Cardiac muscle cell (in vitro differentiated cells and primary cell): ENCODE results near the gene DIP2B. TPM values are rescaled to one million over a fixed set of nuclear protein-coding genes. Genes with fewer than 3 reads are reported as not detected.

Experiments used
- DNase-seq, 2 donors: peaks; one replicate each; pipeline versions ENCODE4 v3.0.0 to v3.0.0-alpha.2; 2010 to 2017; ENCODE audit warnings: low read depth in 1 of 2, low spot score in 1 of 2
- H3K27ac ChIP-seq: fragments of 200-600 bp; sonication (generic); 2 replicates; pipeline ENCODE4 v1.5.1; 2016
- H3K27me3 ChIP-seq: fragments of 200-600 bp; sonication (generic); 2 replicates; pipeline ENCODE4 v1.6.0; 2016; ENCODE audit warnings: control low read depth
- H3K36me3 ChIP-seq: fragments of 200-600 bp; sonication (generic); 2 replicates; pipeline ENCODE4 v1.5.1; 2016; ENCODE audit warnings: control low read depth
- H3K4me1 ChIP-seq: fragments of 200-600 bp; sonication (generic); 2 replicates; pipeline ENCODE4 v1.8.1; 2017; ENCODE audit warnings: low read depth, mild to moderate bottlenecking, mixed run types
- H3K4me3 ChIP-seq: fragments of 200-600 bp; sonication (generic); 2 replicates; pipeline ENCODE4 v1.5.1; 2016; ENCODE audit warnings: mild to moderate bottlenecking
- H3K9me3 ChIP-seq: fragments of 200-600 bp; sonication (generic); 2 replicates; pipeline ENCODE4 v1.5.1; 2017; ENCODE audit warnings: low read depth, mild to moderate bottlenecking, control low read depth
- CTCF ChIP-seq: IDR thresholded peaks from 2 replicates; pipeline ENCODE4 v1.5.1; 2012; ENCODE audit warnings: low read depth, mild to moderate bottlenecking, low read length
- polyA plus RNA-seq: library from polyadenylated mRNA; unstranded; fragments of >200 nt; fragmentation: Nextera tagmentation; extraction: Ambion mirVana; gene quantifications from 2 replicates; pipeline ENCODE4 v1.2.1, GENCODE V29; 2016
- total RNA-seq: library from RNA; depleted of rRNA; stranded (reverse); fragments of >200 nt; gene quantifications from 2 replicates; pipeline ENCODE4 v1.2.3, GENCODE V29; 2016

The DIP2B gene
- total and polyA plus RNA-seq, 2 experiments from 2014 or later: 15.5 to 55.1 TPM

GRCh38 chr12:50734409-50735263 lies 229.9 kb downstream of the DIP2B start:
- Histone ChIP-seq H3K27me3 (no peaks in the 10 kb centered on the region), H3K27ac (peak overlapping the region; percentile 57), H3K9me3 (no peaks in the 10 kb centered on the region), H3K4me1 (peaks cover 9% of the 10 kb centered on the region), H3K4me3 (no peak overlapping the region), H3K36me3 (peaks cover 38% of the 10 kb centered on the region)
- peak; percentile 59 to 60 for DNase-seq
- TF ChIP-seq CTCF: peak; percentile 80

GRCh38 chr12:50739611-50740010 lies 234.8 kb downstream of the DIP2B start:
- Histone ChIP-seq H3K27me3 (no peaks in the 10 kb centered on the region), H3K4me3 (no peak overlapping the region), H3K9me3 (no peaks in the 10 kb centered on the region), H3K4me1 (peaks cover under 1% of the 10 kb centered on the region), H3K36me3 (peaks cover 65% of the 10 kb centered on the region), H3K27ac (no peak overlapping the region)
- no peak for DNase-seq
- TF ChIP-seq CTCF: no peak

GRCh38 chr12:50740307-50740706 lies 235.5 kb downstream of the DIP2B start:
- H3K4me1 ChIP-seq: no peaks in the 10 kb centered on the region
- TF ChIP-seq CTCF: no peak
- H3K27me3 ChIP-seq: no peaks in the 10 kb centered on the region
- H3K9me3 ChIP-seq: no peaks in the 10 kb centered on the region
- H3K36me3 ChIP-seq: peaks cover 72% of the 10 kb centered on the region
- no peak for DNase-seq
- H3K4me3 ChIP-seq: no peak overlapping the region
- H3K27ac ChIP-seq: no peak overlapping the region

- Histone ChIP-seq H3K36me3 (peaks cover 79% of the 10 kb centered on the region), H3K4me1 (no peaks in the 10 kb centered on the region), H3K9me3 (no peaks in the 10 kb centered on the region), H3K4me3 (no peak overlapping the region), H3K27ac (no peak overlapping the region), H3K27me3 (no peaks in the 10 kb centered on the region)
- TF ChIP-seq CTCF: no peak
- DNase-seq: no peak
Measured at GRCh38 chr12:50742776-50743175, 238.0 kb downstream of the DIP2B start.

GRCh38 chr12:50745861-50746260 lies 241.1 kb downstream of the DIP2B start:
- Histone ChIP-seq H3K4me3 (no peak overlapping the region), H3K4me1 (peaks cover 12% of the 10 kb centered on the region), H3K27ac (no peak overlapping the region), H3K27me3 (no peaks in the 10 kb centered on the region), H3K9me3 (no peaks in the 10 kb centered on the region), H3K36me3 (peaks cover 51% of the 10 kb centered on the region)
- TF ChIP-seq CTCF: no peak
- peak in 1 of 2 donors; percentile 14 for DNase-seq
